CD14-positive monocyte (primary cell): ENCODE data around the gene KIAA1755. TPM values are rescaled to one million over a fixed set of nuclear protein-coding genes. Genes with fewer than 3 reads are reported as not detected.
A peak's percentile ranks its signal among the peaks of the same experiment; 100 is the strongest.

Experiments
- DNase-seq, 3 donors: peaks; one replicate each; pipeline ENCODE4 v3.0.0-alpha.2; 2011 to 2022
- H2AFZ ChIP-seq: 2 replicates; pipeline ENCODE4 v1.6.0; 2012; ENCODE audit warnings: mild to moderate bottlenecking, low read depth, low read length, inconsistent platforms; ENCODE audit not compliant: insufficient read depth, poor library complexity, severe bottlenecking
- H3K27ac ChIP-seq, 2 donors: 1 replicate in 1 of 2; 2 replicates in 1 of 2; pipeline ENCODE4 v1.5.1; 2012 to 2013; ENCODE audit warnings: low read length in 2 of 2, control low read depth in 1 of 2, inconsistent platforms in 1 of 2, low read depth in 1 of 2, mild to moderate bottlenecking in 1 of 2
- H3K27me3 ChIP-seq, 2 donors: one replicate each; pipeline versions ENCODE4 v1.6.0 to v1.6.1; 2011 to 2013; ENCODE audit warnings: low read length in 2 of 2; ENCODE audit not compliant: control insufficient read depth in 2 of 2, insufficient read depth in 2 of 2
- H3K36me3 ChIP-seq, 2 donors: replicated peaks in 1 of 2; 1 replicate in 1 of 2; 2 replicates in 1 of 2; pipeline versions ENCODE4 v1.5.1 to v1.6.1; 2012 to 2013; ENCODE audit warnings: low read length in 2 of 2, control low read depth in 1 of 2, inconsistent platforms in 1 of 2, mild to moderate bottlenecking in 1 of 2; ENCODE audit not compliant: insufficient read depth in 2 of 2, control insufficient read depth in 1 of 2
- H3K4me1 ChIP-seq, 2 donors: 1 replicate in 1 of 2; 2 replicates in 1 of 2; pipeline versions ENCODE4 v1.5.1 to v1.6.1; 2012 to 2013; ENCODE audit warnings: low read length in 2 of 2, control low read depth in 1 of 2, inconsistent platforms in 1 of 2, mild to moderate bottlenecking in 1 of 2, moderate library complexity in 1 of 2; ENCODE audit not compliant: insufficient read depth in 2 of 2, control insufficient read depth in 1 of 2
- H3K4me2 ChIP-seq: replicated peaks from 2 replicates; pipeline ENCODE3; 2012; ENCODE audit warnings: low read length, moderate library complexity, mild to moderate bottlenecking; ENCODE audit not compliant: poor library complexity, severe bottlenecking; ENCODE audit errors: extremely low read depth
- H3K4me3 ChIP-seq, 3 experiments: fragments of 200-600 bp in 1 of 3; sonication (generic) in 1 of 3; replicated peaks in 1 of 3; 1 replicate in 2 of 3; 2 replicates in 1 of 3; pipeline ENCODE4 v1.5.1; 2011 to 2013; ENCODE audit warnings: low read length in 3 of 3, mild to moderate bottlenecking in 3 of 3, control low read depth in 2 of 3, low read depth in 2 of 3, inconsistent platforms in 1 of 3, moderate library complexity in 1 of 3
- H3K79me2 ChIP-seq: 2 replicates; pipeline ENCODE4 v1.6.0; 2012; ENCODE audit warnings: mild to moderate bottlenecking, control low read depth, inconsistent platforms, low read length, moderate library complexity; ENCODE audit not compliant: insufficient read depth
- H3K9ac ChIP-seq: 2 replicates; pipeline ENCODE4 v1.6.0; 2017; ENCODE audit warnings: low read length, mild to moderate bottlenecking; ENCODE audit not compliant: insufficient read depth, poor library complexity, severe bottlenecking
- H3K9me3 ChIP-seq, 2 donors: replicated peaks in 1 of 2; 1 replicate in 1 of 2; 2 replicates in 1 of 2; pipeline versions ENCODE4 v1.5.1 to v1.6.1; 2012 to 2013; ENCODE audit warnings: low read length in 2 of 2, control low read depth in 1 of 2; ENCODE audit not compliant: control insufficient read depth in 1 of 2, insufficient read depth in 1 of 2
- H4K20me1 ChIP-seq: 2 replicates; pipeline ENCODE4 v1.6.0; 2012; ENCODE audit warnings: mild to moderate bottlenecking, low read length, control low read depth, moderate library complexity; ENCODE audit not compliant: insufficient read depth
- H3K27ac Mint-ChIP-seq, 7 donors: one replicate each; pipeline ENCODE4 v1.8.0; 2020; ENCODE audit warnings: mild to moderate bottlenecking in 7 of 7, mixed read lengths in 7 of 7, moderate library complexity in 6 of 7, inconsistent platforms in 2 of 7
- H3K27me3 Mint-ChIP-seq, 3 donors: one replicate each; pipeline ENCODE4 v1.8.0; 2021 to 2022; ENCODE audit warnings: low read depth in 3 of 3, mild to moderate bottlenecking in 3 of 3, mixed read lengths in 3 of 3, moderate library complexity in 3 of 3, inconsistent platforms in 1 of 3
- H3K36me3 Mint-ChIP-seq, 2 donors: one replicate each; pipeline ENCODE4 v1.8.0; 2020; ENCODE audit warnings: mixed read lengths in 2 of 2, inconsistent platforms in 1 of 2, mild to moderate bottlenecking in 1 of 2
- H3K4me1 Mint-ChIP-seq: one replicate; pipeline ENCODE4 v1.8.0; 2020; ENCODE audit warnings: mild to moderate bottlenecking, mixed read lengths
- H3K4me3 Mint-ChIP-seq, 2 donors: one replicate each; pipeline ENCODE4 v1.8.0; 2020; ENCODE audit warnings: mild to moderate bottlenecking in 2 of 2, mixed read lengths in 2 of 2, moderate library complexity in 1 of 2
- H3K9me3 Mint-ChIP-seq, 7 donors: one replicate each; pipeline ENCODE4 v1.8.0; 2020 to 2022; ENCODE audit warnings: mixed read lengths in 7 of 7, mild to moderate bottlenecking in 6 of 7, moderate library complexity in 6 of 7, inconsistent platforms in 2 of 7
- CTCF ChIP-seq: fragments of 200-600 bp; IDR thresholded peaks from one replicate; pipeline ENCODE4 v1.8.0; 2022; ENCODE audit warnings: antibody characterized with exemption, mild to moderate bottlenecking
- WGBS: methylation state at CpG from one replicate; pipeline ENCODE4 v1.1.5; 2013; ENCODE audit warnings: missing lambda C conversion rate; ENCODE audit not compliant: insufficient coverage; 5-methylcytosine and 5-hydroxymethylcytosine counted together
- intact Hi-C, 2 donors: fragments of 100-400 bp; cut with micrococcal nuclease; formaldehyde crosslinking; loops; one replicate each; pipeline versions ENCODE4 v1.15.0 to v1.15.1; 2023
- polyA plus RNA-seq, 3 donors: library from polyadenylated mRNA; depleted of rRNA in 1 of 3; unstranded in 2 of 3; stranded (reverse) in 1 of 3; fragments of 300-500 nt in 2 of 3; fragments of >200 nt in 1 of 3; fragmentation: Illumina TruSeq in 2 of 3; gene quantifications; 1 replicate in 2 of 3; 2 replicates in 1 of 3; pipeline ENCODE4 v1.2.3, GENCODE V29; 2012 to 2021

Gene KIAA1755
- polyA plus RNA-seq, 3 donors, result not detected

- H3K4me3 Mint-ChIP-seq, result no peak overlapping the region
- Histone ChIP-seq H3K27ac (no peak overlapping the region), H3K9ac (no peak overlapping the region), H3K36me3 (no peaks in the 10 kb centered on the region), H3K4me1 (peaks cover 14 to 20% of the 10 kb centered on the region in 2 donors), H3K27me3 (peaks cover 0 to 15% of the 10 kb centered on the region in 2 donors), H3K4me3 (no peak overlapping the region), H3K9me3 (no peaks in the 10 kb centered on the region), H4K20me1 (no peaks in the 10 kb centered on the region), H3K79me2 (no peaks in the 10 kb centered on the region), H3K4me2 (no peak overlapping the region), H2AFZ (no peak overlapping the region)
- peak overlapping the region in 1 of 7 donors; percentile 47 for H3K27ac Mint-ChIP-seq
- H3K4me1 Mint-ChIP-seq, result peaks cover 14% of the 10 kb centered on the region
- no CpG with 5 or more reads among the region's 2 CpGs for WGBS
- TF ChIP-seq CTCF, result no peak
- intact Hi-C loops, result no loop called here
- DNase-seq, result peak in 2 of 3 donors; percentile 20 to 84
- peaks cover 13 to 26% (median 19%) of the 10 kb centered on the region in 3 donors for H3K27me3 Mint-ChIP-seq
- H3K9me3 Mint-ChIP-seq, result peaks cover 0 to 5% (median 4%) of the 10 kb centered on the region in 7 donors
- no peaks in the 10 kb centered on the region for H3K36me3 Mint-ChIP-seq
Measured at GRCh38 chr20:38267296-38267695, 6.8 kb upstream of the KIAA1755 start.

GRCh38 chr20:38266426-38266825 is 5.9 kb upstream of the KIAA1755 start:
- no peak overlapping the region for H3K4me2 ChIP-seq
- H2AFZ ChIP-seq, result no peak overlapping the region
- H3K4me1 Mint-ChIP-seq, result peaks cover 14% of the 10 kb centered on the region
- H3K4me3 ChIP-seq, result no peak overlapping the region
- peaks cover 19 to 30% (median 24%) of the 10 kb centered on the region in 3 donors for H3K27me3 Mint-ChIP-seq
- no peak for DNase-seq
- H3K4me3 Mint-ChIP-seq, result no peak overlapping the region
- no peaks in the 10 kb centered on the region for H3K36me3 ChIP-seq
- no peaks in the 10 kb centered on the region for H3K79me2 ChIP-seq
- no peak overlapping the region for H3K9ac ChIP-seq
- no CpG with 5 or more reads among the region's 2 CpGs for WGBS
- H3K36me3 Mint-ChIP-seq, result no peaks in the 10 kb centered on the region
- intact Hi-C loops, result no loop called here
- H3K27ac Mint-ChIP-seq, result peak overlapping the region in 1 of 7 donors; percentile 1
- no peak for TF ChIP-seq CTCF
- no peak overlapping the region for H3K27ac ChIP-seq
- H4K20me1 ChIP-seq, result no peaks in the 10 kb centered on the region
- H3K27me3 ChIP-seq, result peaks cover 7 to 22% of the 10 kb centered on the region in 2 donors
- H3K9me3 ChIP-seq, result no peaks in the 10 kb centered on the region
- H3K4me1 ChIP-seq, result peaks cover 14 to 20% of the 10 kb centered on the region in 2 donors
- H3K9me3 Mint-ChIP-seq, result peaks cover 0 to 7% (median 3%) of the 10 kb centered on the region in 7 donors
